GM23338 (cell line): ENCODE data around the gene MICAL3. TPM values are rescaled to one million over a fixed set of nuclear protein-coding genes. Genes with fewer than 3 reads are reported as not detected.
A peak's percentile ranks its signal among the peaks of the same experiment; 100 is the strongest.
"Not testable (repeated sequence)": the region's sequence is repeated elsewhere in the genome, so short reads cannot be mapped to it uniquely, and the experiment has no call there.

Source experiments
- ATAC-seq: fragments of 200-7000 bp; cut with Tn5 transposase; 3 replicates; pipeline ENCODE4 v1.9.1; 2020
- DNase-seq: peaks from one replicate; pipeline ENCODE4 v3.0.0-alpha.2; 2015; ENCODE audit warnings: low spot score
- H2AFZ ChIP-seq: fragments of 200-600 bp; sonication (generic); 2 replicates; pipeline ENCODE4 v1.8.0; 2016; ENCODE audit warnings: antibody characterized with exemption, mild to moderate bottlenecking, moderate library complexity
- H3F3A ChIP-seq: fragments of 200-600 bp; sonication (generic); replicated peaks from 2 replicates; pipeline ENCODE4 v1.8.0; 2017; ENCODE audit warnings: antibody characterized with exemption, mixed run types, low read depth
- H3K27ac ChIP-seq: fragments of 200-600 bp; sonication (generic); 2 replicates; pipeline ENCODE4 v1.6.1; 2016; ENCODE audit warnings: low read depth
- H3K27me3 ChIP-seq: fragments of 200-600 bp; sonication (generic); 2 replicates; pipeline ENCODE4 v1.8.0; 2016; ENCODE audit warnings: mild to moderate bottlenecking, mixed run types, moderate library complexity; ENCODE audit not compliant: insufficient read depth
- H3K36me3 ChIP-seq: fragments of 200-600 bp; sonication (generic); 2 replicates; pipeline ENCODE4 v1.8.0; 2016; ENCODE audit warnings: mild to moderate bottlenecking; ENCODE audit not compliant: insufficient read depth
- H3K4me1 ChIP-seq: fragments of 200-600 bp; sonication (generic); 2 replicates; pipeline ENCODE4 v1.8.0; 2016; ENCODE audit warnings: mild to moderate bottlenecking, moderate library complexity; ENCODE audit not compliant: insufficient read depth
- H3K4me2 ChIP-seq: fragments of 200-600 bp; sonication (generic); 2 replicates; pipeline ENCODE4 v1.7.1; 2017; ENCODE audit warnings: mixed run types
- H3K4me3 ChIP-seq: fragments of 200-600 bp; sonication (generic); 2 replicates; pipeline ENCODE4 v1.6.1; 2016; ENCODE audit warnings: mixed run types
- H3K79me2 ChIP-seq: fragments of 200-600 bp; sonication (generic); replicated peaks from 2 replicates; pipeline ENCODE4 v1.8.0; 2017; ENCODE audit warnings: mild to moderate bottlenecking; ENCODE audit not compliant: insufficient read depth
- H3K9me2 ChIP-seq: fragments of 200-600 bp; sonication (generic); 2 replicates; pipeline ENCODE4 v1.8.0; 2017; ENCODE audit not compliant: insufficient read depth
- H4K20me1 ChIP-seq: fragments of 200-600 bp; sonication (generic); replicated peaks from 2 replicates; pipeline ENCODE4 v1.8.0; 2017; ENCODE audit warnings: mild to moderate bottlenecking; ENCODE audit not compliant: insufficient read depth
- H3K27ac Mint-ChIP-seq: 2 replicates; pipeline ENCODE4 v1.8.0; 2020; ENCODE audit warnings: inconsistent platforms, mild to moderate bottlenecking, moderate library complexity, mixed read lengths
- H3K27me3 Mint-ChIP-seq: 3 replicates; pipeline ENCODE4 v1.8.0; 2022; ENCODE audit warnings: low read depth, mild to moderate bottlenecking, moderate library complexity, mixed read lengths, inconsistent platforms; ENCODE audit not compliant: insufficient read depth, poor library complexity
- H3K36me3 Mint-ChIP-seq: 3 replicates; pipeline ENCODE4 v1.8.0; 2021; ENCODE audit warnings: low read depth, mild to moderate bottlenecking, inconsistent platforms, moderate library complexity, mixed read lengths
- H3K4me1 Mint-ChIP-seq: 3 replicates; pipeline ENCODE4 v1.8.0; 2020; ENCODE audit warnings: mild to moderate bottlenecking, inconsistent platforms, mixed read lengths
- H3K4me3 Mint-ChIP-seq: 3 replicates; pipeline ENCODE4 v1.8.0; 2021; ENCODE audit warnings: moderate library complexity, mild to moderate bottlenecking, inconsistent platforms, mixed read lengths
- H3K9me3 Mint-ChIP-seq: 3 replicates; pipeline ENCODE4 v1.8.0; 2020; ENCODE audit warnings: moderate library complexity, mild to moderate bottlenecking, inconsistent platforms, mixed read lengths
- CREB1 ChIP-seq: fragments of 250-450 bp; sonication (Bioruptor Pico); IDR thresholded peaks from 2 replicates; pipeline ENCODE4 v1.5.0; 2020; ENCODE audit warnings: low read depth, mild to moderate bottlenecking, moderate library complexity
- EZH2phosphoT487 ChIP-seq: fragments of 200-600 bp; sonication (generic); IDR thresholded peaks from one replicate; pipeline ENCODE4 v1.8.1; 2018; ENCODE audit warnings: antibody characterized with exemption; ENCODE audit not compliant: unreplicated experiment
- JUNB ChIP-seq: IDR thresholded peaks from one replicate; pipeline ENCODE4 v1.6.1; 2016; ENCODE audit warnings: antibody characterized with exemption; ENCODE audit not compliant: unreplicated experiment
- NANOG ChIP-seq: IDR thresholded peaks from 2 replicates; pipeline ENCODE4 v1.6.1; 2016; ENCODE audit warnings: antibody characterized with exemption, borderline replicate concordance
- POLR2AphosphoS5 ChIP-seq: IDR thresholded peaks from 2 replicates; pipeline ENCODE4 v1.6.1; 2016; ENCODE audit warnings: antibody characterized with exemption, low read depth
- STAT1 ChIP-seq: IDR thresholded peaks from one replicate; pipeline ENCODE4 v1.6.1; 2016; ENCODE audit warnings: antibody characterized with exemption; ENCODE audit not compliant: unreplicated experiment
- ZNF114 ChIP-seq: fragments of 250-450 bp; sonication (Bioruptor Pico); IDR thresholded peaks from 2 replicates; pipeline ENCODE4 v1.5.0; 2020; ENCODE audit warnings: mild to moderate bottlenecking, moderate library complexity
- polyA plus RNA-seq: library from polyadenylated mRNA; unstranded; fragments of >200 nt; fragmentation: Nextera tagmentation; extraction: Ambion mirVana; gene quantifications from 2 replicates; pipeline ENCODE4 v1.2.1, GENCODE V29; 2016
- total RNA-seq: library from RNA; depleted of rRNA; stranded (reverse); fragments of >200 nt; shearing (Covaris generic); gene quantifications from 2 replicates; pipeline ENCODE4 v1.2.3, GENCODE V29; 2014
- TF ChIP-seq, protein P1 (sequence below), 2 experiments: fragments of 200-600 bp in 1 of 2; sonication (generic) in 1 of 2; conservative IDR thresholded peaks; 2 replicates each; pipeline versions ENCODE4 v1.5.1 to v1.6.1; 2016 to 2017; ENCODE audit warnings: antibody characterized with exemption in 2 of 2, low read depth in 2 of 2, mild to moderate bottlenecking in 2 of 2, moderate library complexity in 1 of 2
- TF ChIP-seq, protein P2 (sequence below): IDR thresholded peaks from one replicate; pipeline ENCODE4 v1.6.1; 2018; ENCODE audit warnings: antibody characterized with exemption; ENCODE audit not compliant: unreplicated experiment
- TF ChIP-seq, protein P3 (sequence below): fragments of 250-450 bp; sonication (Bioruptor Pico); IDR thresholded peaks from 2 replicates; pipeline ENCODE4 v1.5.0; 2020; ENCODE audit warnings: mild to moderate bottlenecking, moderate library complexity

MICAL3 gene
- total and polyA plus RNA-seq, 2 experiments from 2014 or later, result 10.1 to 33.9 TPM

DNA sequence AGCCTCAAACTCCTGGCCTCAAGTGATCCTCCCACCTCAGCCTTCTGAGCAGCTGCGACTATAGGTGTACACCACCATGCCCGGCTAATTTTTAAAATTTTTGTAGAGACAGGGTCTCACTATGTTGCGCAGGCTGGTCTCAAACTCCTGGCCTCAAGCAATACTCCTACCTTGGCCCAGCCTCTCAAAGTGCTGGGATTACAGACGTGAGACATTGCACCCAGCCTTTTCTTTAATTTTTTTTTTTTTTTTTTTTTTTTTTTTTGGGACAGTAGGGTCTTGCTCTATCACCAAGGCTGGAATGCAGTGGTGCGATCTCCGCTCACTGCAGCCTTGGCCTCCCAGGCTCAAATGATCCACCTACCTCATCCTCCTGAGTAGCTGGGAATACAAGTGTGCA, 29.1 kb downstream of the MICAL3 start:
- H3K27me3 ChIP-seq, H3K4me3 Mint-ChIP-seq, H3K4me2 ChIP-seq, H3K9me3 Mint-ChIP-seq, H2AFZ ChIP-seq, H3K27me3 Mint-ChIP-seq, H3K36me3 Mint-ChIP-seq, ATAC-seq, H3K4me3 ChIP-seq, H3K27ac Mint-ChIP-seq, H3K36me3 ChIP-seq, DNase-seq, H3K9me2 ChIP-seq, H3F3A ChIP-seq: not testable (repeated sequence)
- Histone ChIP-seq H3K79me2 (peaks cover 97% of the 10 kb centered on the region), H3K4me1 (peaks cover 16% of the 10 kb centered on the region), H4K20me1 (peaks cover 51% of the 10 kb centered on the region), H3K27ac (peak overlapping the region; percentile 39; the same call in 1 of the 2 replicates)
- H3K4me1 Mint-ChIP-seq, result peaks cover 36% of the 10 kb centered on the region

DNA sequence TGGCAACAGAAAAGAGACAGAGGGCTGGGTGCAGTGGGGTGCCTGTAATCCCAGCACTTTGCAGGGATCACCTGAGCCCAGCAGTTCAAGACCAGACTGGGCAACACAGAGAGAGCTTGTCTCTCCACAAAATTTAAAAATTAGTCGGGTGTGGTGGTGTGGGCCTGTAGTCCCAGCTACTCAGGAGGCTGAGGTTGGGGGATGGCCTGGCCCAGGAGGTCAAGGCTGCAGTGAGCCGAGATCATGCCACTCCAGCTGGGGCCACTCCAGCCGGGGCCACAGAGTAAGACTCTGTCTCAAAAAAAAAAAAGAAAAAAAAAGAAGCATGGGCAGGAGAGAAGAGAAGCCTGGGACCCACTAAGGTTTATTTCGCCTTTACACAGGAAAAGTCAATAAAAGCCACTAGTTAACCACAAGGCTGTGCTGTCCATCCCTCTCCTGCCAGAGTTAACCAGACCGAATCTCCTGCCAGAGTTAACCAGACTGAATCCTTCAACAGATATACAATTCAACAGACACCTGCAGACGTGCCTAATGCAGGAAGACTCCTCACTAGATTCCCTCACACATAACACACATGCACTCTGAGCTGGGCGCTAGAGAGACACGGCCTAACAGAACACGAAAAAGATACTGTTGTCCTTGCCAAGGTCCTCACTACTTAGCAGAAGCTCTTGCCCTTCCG, 29.8 kb downstream of the MICAL3 start:
- H3K27ac ChIP-seq, result peak overlapping the region; percentile 39; the same call in 1 of the 2 replicates
- no peaks in the 10 kb centered on the region for H3F3A ChIP-seq
- no peak; the same call in 2 of the 3 replicates for ATAC-seq
- no peak overlapping the region for H3K4me2 ChIP-seq
- Mint-ChIP-seq H3K27me3 (peaks cover 12% of the 10 kb centered on the region), H3K4me1 (peaks cover 36% of the 10 kb centered on the region), H3K9me3 (no peaks in the 10 kb centered on the region), H3K4me3 (no peak overlapping the region), H3K36me3 (no peaks in the 10 kb centered on the region; the same call in 2 of the 3 replicates), H3K27ac (no peak overlapping the region)
- no peak overlapping the region for H2AFZ ChIP-seq
- H3K9me2 ChIP-seq, result no peaks in the 10 kb centered on the region
- H3K4me1 ChIP-seq, result peaks cover 15% of the 10 kb centered on the region
- H3K27me3 ChIP-seq, result no peaks in the 10 kb centered on the region
- H4K20me1 ChIP-seq, result peaks cover 52% of the 10 kb centered on the region
- H3K36me3 ChIP-seq, result no peaks in the 10 kb centered on the region
- peaks cover 97% of the 10 kb centered on the region for H3K79me2 ChIP-seq
- no peak overlapping the region for H3K4me3 ChIP-seq
- DNase-seq, result no peak
- TF ChIP-seq, protein P1, sequence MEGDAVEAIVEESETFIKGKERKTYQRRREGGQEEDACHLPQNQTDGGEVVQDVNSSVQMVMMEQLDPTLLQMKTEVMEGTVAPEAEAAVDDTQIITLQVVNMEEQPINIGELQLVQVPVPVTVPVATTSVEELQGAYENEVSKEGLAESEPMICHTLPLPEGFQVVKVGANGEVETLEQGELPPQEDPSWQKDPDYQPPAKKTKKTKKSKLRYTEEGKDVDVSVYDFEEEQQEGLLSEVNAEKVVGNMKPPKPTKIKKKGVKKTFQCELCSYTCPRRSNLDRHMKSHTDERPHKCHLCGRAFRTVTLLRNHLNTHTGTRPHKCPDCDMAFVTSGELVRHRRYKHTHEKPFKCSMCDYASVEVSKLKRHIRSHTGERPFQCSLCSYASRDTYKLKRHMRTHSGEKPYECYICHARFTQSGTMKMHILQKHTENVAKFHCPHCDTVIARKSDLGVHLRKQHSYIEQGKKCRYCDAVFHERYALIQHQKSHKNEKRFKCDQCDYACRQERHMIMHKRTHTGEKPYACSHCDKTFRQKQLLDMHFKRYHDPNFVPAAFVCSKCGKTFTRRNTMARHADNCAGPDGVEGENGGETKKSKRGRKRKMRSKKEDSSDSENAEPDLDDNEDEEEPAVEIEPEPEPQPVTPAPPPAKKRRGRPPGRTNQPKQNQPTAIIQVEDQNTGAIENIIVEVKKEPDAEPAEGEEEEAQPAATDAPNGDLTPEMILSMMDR (conservative IDR thresholded peaks at IDR 0.05; ENCODE audit: low read depth in 2 of 2), result no peak
- TF ChIP-seq CREB1 (CRISPR knock-in tag) (no peak), ZNF114 (no peak), JUNB (no peak), NANOG (no peak), EZH2phosphoT487 (no peak), POLR2AphosphoS5 (no peak), STAT1 (no peak)
- TF ChIP-seq, protein P2, sequence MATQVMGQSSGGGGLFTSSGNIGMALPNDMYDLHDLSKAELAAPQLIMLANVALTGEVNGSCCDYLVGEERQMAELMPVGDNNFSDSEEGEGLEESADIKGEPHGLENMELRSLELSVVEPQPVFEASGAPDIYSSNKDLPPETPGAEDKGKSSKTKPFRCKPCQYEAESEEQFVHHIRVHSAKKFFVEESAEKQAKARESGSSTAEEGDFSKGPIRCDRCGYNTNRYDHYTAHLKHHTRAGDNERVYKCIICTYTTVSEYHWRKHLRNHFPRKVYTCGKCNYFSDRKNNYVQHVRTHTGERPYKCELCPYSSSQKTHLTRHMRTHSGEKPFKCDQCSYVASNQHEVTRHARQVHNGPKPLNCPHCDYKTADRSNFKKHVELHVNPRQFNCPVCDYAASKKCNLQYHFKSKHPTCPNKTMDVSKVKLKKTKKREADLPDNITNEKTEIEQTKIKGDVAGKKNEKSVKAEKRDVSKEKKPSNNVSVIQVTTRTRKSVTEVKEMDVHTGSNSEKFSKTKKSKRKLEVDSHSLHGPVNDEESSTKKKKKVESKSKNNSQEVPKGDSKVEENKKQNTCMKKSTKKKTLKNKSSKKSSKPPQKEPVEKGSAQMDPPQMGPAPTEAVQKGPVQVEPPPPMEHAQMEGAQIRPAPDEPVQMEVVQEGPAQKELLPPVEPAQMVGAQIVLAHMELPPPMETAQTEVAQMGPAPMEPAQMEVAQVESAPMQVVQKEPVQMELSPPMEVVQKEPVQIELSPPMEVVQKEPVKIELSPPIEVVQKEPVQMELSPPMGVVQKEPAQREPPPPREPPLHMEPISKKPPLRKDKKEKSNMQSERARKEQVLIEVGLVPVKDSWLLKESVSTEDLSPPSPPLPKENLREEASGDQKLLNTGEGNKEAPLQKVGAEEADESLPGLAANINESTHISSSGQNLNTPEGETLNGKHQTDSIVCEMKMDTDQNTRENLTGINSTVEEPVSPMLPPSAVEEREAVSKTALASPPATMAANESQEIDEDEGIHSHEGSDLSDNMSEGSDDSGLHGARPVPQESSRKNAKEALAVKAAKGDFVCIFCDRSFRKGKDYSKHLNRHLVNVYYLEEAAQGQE, result no peak
- TF ChIP-seq, protein P3, sequence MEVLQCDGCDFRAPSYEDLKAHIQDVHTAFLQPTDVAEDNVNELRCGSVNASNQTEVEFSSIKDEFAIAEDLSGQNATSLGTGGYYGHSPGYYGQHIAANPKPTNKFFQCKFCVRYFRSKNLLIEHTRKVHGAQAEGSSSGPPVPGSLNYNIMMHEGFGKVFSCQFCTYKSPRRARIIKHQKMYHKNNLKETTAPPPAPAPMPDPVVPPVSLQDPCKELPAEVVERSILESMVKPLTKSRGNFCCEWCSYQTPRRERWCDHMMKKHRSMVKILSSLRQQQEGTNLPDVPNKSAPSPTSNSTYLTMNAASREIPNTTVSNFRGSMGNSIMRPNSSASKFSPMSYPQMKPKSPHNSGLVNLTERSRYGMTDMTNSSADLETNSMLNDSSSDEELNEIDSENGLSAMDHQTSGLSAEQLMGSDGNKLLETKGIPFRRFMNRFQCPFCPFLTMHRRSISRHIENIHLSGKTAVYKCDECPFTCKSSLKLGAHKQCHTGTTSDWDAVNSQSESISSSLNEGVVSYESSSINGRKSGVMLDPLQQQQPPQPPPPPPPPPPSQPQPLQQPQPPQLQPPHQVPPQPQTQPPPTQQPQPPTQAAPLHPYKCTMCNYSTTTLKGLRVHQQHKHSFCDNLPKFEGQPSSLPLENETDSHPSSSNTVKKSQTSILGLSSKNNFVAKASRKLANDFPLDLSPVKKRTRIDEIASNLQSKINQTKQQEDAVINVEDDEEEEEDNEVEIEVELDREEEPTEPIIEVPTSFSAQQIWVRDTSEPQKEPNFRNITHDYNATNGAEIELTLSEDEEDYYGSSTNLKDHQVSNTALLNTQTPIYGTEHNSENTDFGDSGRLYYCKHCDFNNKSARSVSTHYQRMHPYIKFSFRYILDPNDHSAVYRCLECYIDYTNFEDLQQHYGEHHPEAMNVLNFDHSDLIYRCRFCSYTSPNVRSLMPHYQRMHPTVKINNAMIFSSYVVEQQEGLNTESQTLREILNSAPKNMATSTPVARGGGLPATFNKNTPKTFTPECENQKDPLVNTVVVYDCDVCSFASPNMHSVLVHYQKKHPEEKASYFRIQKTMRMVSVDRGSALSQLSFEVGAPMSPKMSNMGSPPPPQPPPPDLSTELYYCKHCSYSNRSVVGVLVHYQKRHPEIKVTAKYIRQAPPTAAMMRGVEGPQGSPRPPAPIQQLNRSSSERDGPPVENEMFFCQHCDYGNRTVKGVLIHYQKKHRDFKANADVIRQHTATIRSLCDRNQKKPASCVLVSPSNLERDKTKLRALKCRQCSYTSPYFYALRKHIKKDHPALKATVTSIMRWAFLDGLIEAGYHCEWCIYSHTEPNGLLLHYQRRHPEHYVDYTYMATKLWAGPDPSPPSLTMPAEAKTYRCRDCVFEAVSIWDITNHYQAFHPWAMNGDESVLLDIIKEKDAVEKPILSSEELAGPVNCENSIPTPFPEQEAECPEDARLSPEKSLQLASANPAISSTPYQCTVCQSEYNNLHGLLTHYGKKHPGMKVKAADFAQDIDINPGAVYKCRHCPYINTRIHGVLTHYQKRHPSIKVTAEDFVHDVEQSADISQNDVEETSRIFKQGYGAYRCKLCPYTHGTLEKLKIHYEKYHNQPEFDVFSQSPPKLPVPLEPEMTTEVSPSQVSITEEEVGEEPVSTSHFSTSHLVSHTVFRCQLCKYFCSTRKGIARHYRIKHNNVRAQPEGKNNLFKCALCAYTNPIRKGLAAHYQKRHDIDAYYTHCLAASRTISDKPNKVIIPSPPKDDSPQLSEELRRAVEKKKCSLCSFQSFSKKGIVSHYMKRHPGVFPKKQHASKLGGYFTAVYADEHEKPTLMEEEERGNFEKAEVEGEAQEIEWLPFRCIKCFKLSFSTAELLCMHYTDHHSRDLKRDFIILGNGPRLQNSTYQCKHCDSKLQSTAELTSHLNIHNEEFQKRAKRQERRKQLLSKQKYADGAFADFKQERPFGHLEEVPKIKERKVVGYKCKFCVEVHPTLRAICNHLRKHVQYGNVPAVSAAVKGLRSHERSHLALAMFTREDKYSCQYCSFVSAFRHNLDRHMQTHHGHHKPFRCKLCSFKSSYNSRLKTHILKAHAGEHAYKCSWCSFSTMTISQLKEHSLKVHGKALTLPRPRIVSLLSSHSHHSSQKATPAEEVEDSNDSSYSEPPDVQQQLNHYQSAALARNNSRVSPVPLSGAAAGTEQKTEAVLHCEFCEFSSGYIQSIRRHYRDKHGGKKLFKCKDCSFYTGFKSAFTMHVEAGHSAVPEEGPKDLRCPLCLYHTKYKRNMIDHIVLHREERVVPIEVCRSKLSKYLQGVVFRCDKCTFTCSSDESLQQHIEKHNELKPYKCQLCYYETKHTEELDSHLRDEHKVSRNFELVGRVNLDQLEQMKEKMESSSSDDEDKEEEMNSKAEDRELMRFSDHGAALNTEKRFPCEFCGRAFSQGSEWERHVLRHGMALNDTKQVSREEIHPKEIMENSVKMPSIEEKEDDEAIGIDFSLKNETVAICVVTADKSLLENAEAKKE (CRISPR knock-in tag), result no peak
